IMR-90 (cell line): ENCODE data around the gene GRIK3. TPM values are rescaled to one million over a fixed set of nuclear protein-coding genes. Genes with fewer than 3 reads are reported as not detected.

ENCODE experiments used
- ATAC-seq: fragments of 200-7000 bp; cut with Tn5 transposase; 2 replicates; pipeline ENCODE4 v1.9.1; 2020; ENCODE audit warnings: low read depth, mild to moderate bottlenecking, moderate library complexity
- BruUV-seq: library from RNA; stranded (reverse); fragments of 400-500 nt; replicated peaks from 2 replicates; lab custom pipeline; 2021; lab: Mats Ljungman, UMichigan
- CTCF ChIA-PET: fragments of 300-600 bp; formaldehyde crosslinking; extraction: SDS; loops from one replicate; lab custom pipeline; 2021; ENCODE audit warnings: antibody characterized with exemption; lab: Yijun Ruan, JAX
- POLR2A ChIA-PET: fragments of 300-600 bp; sonication (Branson Sonifier 250); formaldehyde crosslinking; loops from one replicate; lab custom pipeline; 2022; ENCODE audit warnings: antibody characterized with exemption; ENCODE audit not compliant: unreplicated experiment; lab: Charles Lee
- DNase-seq: peaks from one replicate; pipeline ENCODE4 v3.0.0; 2013
- H2AFZ ChIP-seq: replicated peaks from 2 replicates; pipeline ENCODE3; 2013; ENCODE audit warnings: low read length, mild to moderate bottlenecking; ENCODE audit not compliant: poor library complexity
- H2AK5ac ChIP-seq: 2 replicates; pipeline ENCODE4 v1.6.1; 2013; ENCODE audit warnings: low read depth, low read length, inconsistent platforms
- H2AK9ac ChIP-seq: replicated peaks from 2 replicates; pipeline ENCODE3; 2013; ENCODE audit warnings: mild to moderate bottlenecking, low read depth, low read length, moderate library complexity; ENCODE audit not compliant: poor library complexity
- H2BK120ac ChIP-seq: 2 replicates; pipeline ENCODE4 v1.6.1; 2013; ENCODE audit warnings: low read depth, low read length, inconsistent platforms
- H2BK15ac ChIP-seq: 3 replicates; pipeline ENCODE4 v1.6.1; 2013; ENCODE audit warnings: low read depth, low read length, inconsistent platforms
- H2BK20ac ChIP-seq: 2 replicates; pipeline ENCODE4 v1.6.1; 2013; ENCODE audit warnings: low read depth, mild to moderate bottlenecking, inconsistent platforms, low read length, moderate library complexity
- H2BK5ac ChIP-seq: 2 replicates; pipeline ENCODE4 v1.6.1; 2013; ENCODE audit warnings: mild to moderate bottlenecking, low read depth, low read length, inconsistent platforms; ENCODE audit not compliant: poor library complexity, severe bottlenecking
- H3K14ac ChIP-seq: replicated peaks from 2 replicates; pipeline ENCODE4 v1.6.1; 2013; ENCODE audit warnings: low read depth, low read length, inconsistent platforms
- H3K18ac ChIP-seq: 2 replicates; pipeline ENCODE4 v1.6.1; 2013; ENCODE audit warnings: low read depth, low read length, control low read depth
- H3K23ac ChIP-seq: 2 replicates; pipeline ENCODE4 v1.6.1; 2013; ENCODE audit warnings: low read depth, low read length, inconsistent platforms
- H3K27ac ChIP-seq: 2 replicates; pipeline ENCODE4 v1.5.1; 2013; ENCODE audit warnings: mild to moderate bottlenecking, control low read depth, low read length; ENCODE audit not compliant: insufficient read depth
- H3K27me3 ChIP-seq: 2 replicates; pipeline ENCODE4 v1.6.1; 2013; ENCODE audit warnings: low read length; ENCODE audit not compliant: control insufficient read depth, insufficient read depth
- H3K36me3 ChIP-seq: 2 replicates; pipeline ENCODE4 v1.6.1; 2013; ENCODE audit warnings: low read length, mixed read lengths; ENCODE audit not compliant: control insufficient read depth, insufficient read depth
- H3K4ac ChIP-seq: 2 replicates; pipeline ENCODE4 v1.6.1; 2013; ENCODE audit warnings: low read depth, low read length, inconsistent platforms
- H3K4me1 ChIP-seq: 2 replicates; pipeline ENCODE4 v1.6.1; 2013; ENCODE audit warnings: low read length, mixed read lengths; ENCODE audit not compliant: control insufficient read depth, insufficient read depth
- H3K4me2 ChIP-seq: 2 replicates; pipeline ENCODE4 v1.6.1; 2013; ENCODE audit warnings: low read depth, mild to moderate bottlenecking, control low read depth, low read length, moderate library complexity
- H3K4me3 ChIP-seq: 2 replicates; pipeline ENCODE4 v1.5.1; 2013; ENCODE audit warnings: low read depth, mild to moderate bottlenecking, control low read depth, low read length, moderate library complexity; ENCODE audit not compliant: insufficient read depth
- H3K56ac ChIP-seq: 2 replicates; pipeline ENCODE4 v1.6.1; 2013; ENCODE audit warnings: low read length, inconsistent platforms; ENCODE audit not compliant: insufficient read depth; ENCODE audit errors: extremely low read depth
- H3K79me1 ChIP-seq, 2 experiments: 2 replicates each; pipeline ENCODE4 v1.6.1; 2013; ENCODE audit warnings: low read length in 2 of 2, inconsistent platforms in 1 of 2, low read depth in 1 of 2
- H3K9ac ChIP-seq: 2 replicates; pipeline ENCODE4 v1.6.1; 2013; ENCODE audit warnings: low read depth, low read length, control low read depth
- H3K9me1 ChIP-seq: 2 replicates; pipeline ENCODE4 v1.6.1; 2013; ENCODE audit warnings: low read length, inconsistent platforms; ENCODE audit not compliant: insufficient read depth
- H3K9me3 ChIP-seq: 2 replicates; pipeline ENCODE4 v1.6.1; 2013; ENCODE audit warnings: low read length; ENCODE audit not compliant: control insufficient read depth, insufficient read depth
- H4K20me1 ChIP-seq: 2 replicates; pipeline ENCODE4 v1.6.1; 2013; ENCODE audit warnings: low read length, inconsistent platforms; ENCODE audit not compliant: insufficient read depth
- H4K5ac ChIP-seq: 2 replicates; pipeline ENCODE4 v1.6.1; 2013; ENCODE audit warnings: mild to moderate bottlenecking, low read depth, low read length, control low read depth
- H4K8ac ChIP-seq, 2 experiments: 2 replicates each; pipeline ENCODE4 v1.6.1; 2013; ENCODE audit warnings: low read depth in 2 of 2, low read length in 2 of 2, control low read depth in 1 of 2, inconsistent platforms in 1 of 2
- H4K91ac ChIP-seq: 2 replicates; pipeline ENCODE4 v1.6.1; 2013; ENCODE audit warnings: low read depth, low read length, inconsistent platforms; ENCODE audit not compliant: insufficient read depth
- BHLHE40 ChIP-seq: fragments of 150-350 bp; IDR thresholded peaks from 2 replicates; pipeline ENCODE4 v1.6.1; 2016; ENCODE audit warnings: mild to moderate bottlenecking, low read depth, low read length
- CEBPB ChIP-seq: IDR thresholded peaks from 2 replicates; pipeline ENCODE4 v1.6.1; 2012; ENCODE audit warnings: low read depth, low read length, improper control_type of control experiment
- CHD1 ChIP-seq: IDR thresholded peaks from 2 replicates; pipeline ENCODE4 v1.6.1; 2012; ENCODE audit warnings: low read depth, low read length, improper control_type of control experiment
- FOS ChIP-seq: fragments of 150-350 bp; IDR thresholded peaks from 2 replicates; pipeline ENCODE4 v1.6.1; 2016; ENCODE audit warnings: low read depth, low read length
- MAFK ChIP-seq: IDR thresholded peaks from 2 replicates; pipeline ENCODE4 v1.6.1; 2012; ENCODE audit warnings: low read depth, low read length, improper control_type of control experiment
- MAZ ChIP-seq: IDR thresholded peaks from 2 replicates; pipeline ENCODE4 v1.6.1; 2012; ENCODE audit warnings: low read depth, mild to moderate bottlenecking, low read length, improper control_type of control experiment, moderate library complexity, borderline replicate concordance
- MXI1 ChIP-seq: IDR thresholded peaks from 2 replicates; pipeline ENCODE4 v1.6.1; 2012; ENCODE audit warnings: low read depth, mild to moderate bottlenecking, low read length, moderate library complexity, borderline replicate concordance
- NFE2L2 ChIP-seq: fragments of 150-350 bp; IDR thresholded peaks from 2 replicates; pipeline ENCODE4 v1.6.1; 2016; ENCODE audit warnings: low read depth, mild to moderate bottlenecking, low read length
- POLR2A ChIP-seq: IDR thresholded peaks from 2 replicates; pipeline ENCODE4 v1.6.1; 2012; ENCODE audit warnings: mild to moderate bottlenecking, low read depth, low read length
- RAD21 ChIP-seq: IDR thresholded peaks from 2 replicates; pipeline ENCODE4 v1.6.1; 2012; ENCODE audit warnings: low read length, improper control_type of control experiment
- RCOR1 ChIP-seq: IDR thresholded peaks from 2 replicates; pipeline ENCODE4 v1.6.1; 2012; ENCODE audit warnings: mild to moderate bottlenecking, low read length, improper control_type of control experiment; ENCODE audit not compliant: insufficient replicate concordance
- RFX5 ChIP-seq: IDR thresholded peaks from 2 replicates; pipeline ENCODE4 v1.8.0; 2012; ENCODE audit warnings: low read depth, mild to moderate bottlenecking, low read length, moderate library complexity
- SMC3 ChIP-seq: fragments of 150-350 bp; IDR thresholded peaks from 2 replicates; pipeline ENCODE4 v1.6.1; 2016; ENCODE audit warnings: low read depth, mild to moderate bottlenecking, antibody characterized with exemption, low read length, moderate library complexity
- WGBS, 2 experiments: methylation state at CpG; one replicate each; pipeline versions ENCODE4 v1.1.5 to v1.1.7; 2013; ENCODE audit warnings: missing lambda C conversion rate in 2 of 2; ENCODE audit not compliant: insufficient read length in 1 of 2; ENCODE audit errors: extremely low coverage in 2 of 2; 5-methylcytosine and 5-hydroxymethylcytosine counted together
- dilution Hi-C: fragments of 300-500 bp; cut with HindIII; formaldehyde crosslinking; loops from one replicate; pipeline ENCODE4 v1.14.3; 2018; ENCODE audit warnings: low sequenced_read_pairs; ENCODE audit not compliant: unreplicated experiment
- in situ Hi-C: fragments of 300-500 bp; cut with MboI; formaldehyde crosslinking; loops from 3 replicates; pipeline ENCODE4 v1.14.3; 2019; ENCODE audit warnings: low sequenced_read_pairs, inconsistent platforms, mixed read lengths
- intact Hi-C: fragments of 100-400 bp; cut with micrococcal nuclease; formaldehyde crosslinking; loops from 2 replicates; pipeline ENCODE4 v1.10.0; 2022
- polyA plus RNA-seq, 3 experiments: library from polyadenylated mRNA; depleted of rRNA; stranded (reverse); fragments of >200 nt; gene quantifications; 2 replicates each; pipeline ENCODE4 v1.2.3, GENCODE V29; 2012; ENCODE audit warnings: low replicate concordance in 1 of 3
- total RNA-seq: library from RNA; depleted of rRNA; stranded (reverse); fragments of >200 nt; gene quantifications from 2 replicates; pipeline ENCODE4 v1.2.3, GENCODE V29; 2012
- TF ChIP-seq, protein P1 (sequence below): conservative IDR thresholded peaks from 2 replicates; pipeline ENCODE4 v1.5.1; 2012; ENCODE audit warnings: mild to moderate bottlenecking, low read depth, low read length, improper control_type of control experiment
- TF ChIP-seq, protein P2 (sequence below): fragments of 150-350 bp; IDR thresholded peaks from 2 replicates; pipeline ENCODE4 v1.6.1; 2016; ENCODE audit warnings: low read depth, mild to moderate bottlenecking, low read length, moderate library complexity, borderline replicate concordance
- TF ChIP-seq, protein P3 (sequence below): fragments of 150-350 bp; IDR thresholded peaks from 2 replicates; pipeline ENCODE4 v1.6.1; 2017; ENCODE audit warnings: mild to moderate bottlenecking, antibody characterized with exemption, low read length, low read depth

The GRIK3 gene
- total and polyA plus RNA-seq, 2 of the 4 experiments (the other 2 are of a cell fraction) = not detected

DNA sequence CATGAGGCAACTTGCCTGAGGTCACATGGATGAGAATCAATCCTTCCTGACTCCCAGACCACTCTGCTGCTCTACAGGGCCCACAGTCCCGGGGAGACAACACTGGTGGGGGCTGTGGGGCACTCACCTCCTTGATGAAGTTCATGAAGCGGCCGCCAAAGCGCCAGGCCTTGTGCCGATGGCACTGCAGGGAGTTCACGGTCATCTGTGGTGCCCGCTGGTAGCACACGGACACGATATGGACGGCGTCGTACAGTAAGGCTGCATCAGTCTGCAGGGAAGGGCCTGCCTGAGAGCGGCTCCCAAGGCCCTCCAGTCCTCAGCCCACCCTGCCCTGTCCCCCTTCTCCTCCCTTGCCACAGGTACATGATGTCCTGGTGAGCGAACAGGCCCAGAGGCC, 175.3 kb downstream of the GRIK3 start:
- intact Hi-C loops = no loop called here
- Histone ChIP-seq H2AFZ (no peak overlapping the region), H3K56ac (no peak overlapping the region), H4K20me1 (no peaks in the 10 kb centered on the region), H4K5ac (no peak overlapping the region), H3K23ac (no peak overlapping the region), H2AK9ac (no peak overlapping the region), H3K9me3 (no peaks in the 10 kb centered on the region), H3K36me3 (no peaks in the 10 kb centered on the region), H2BK20ac (no peak overlapping the region), H3K9ac (no peak overlapping the region), H3K4me2 (no peak overlapping the region), H3K4ac (no peak overlapping the region), H4K91ac (no peak overlapping the region), H2BK5ac (no peak overlapping the region), H3K18ac (no peak overlapping the region), H2AK5ac (no peak overlapping the region), H3K27me3 (no peaks in the 10 kb centered on the region), H2BK15ac (no peak overlapping the region), H4K8ac (no peak overlapping the region), H2BK120ac (no peak overlapping the region), H3K14ac (no peak overlapping the region), H3K79me1 (no peaks in the 10 kb centered on the region), H3K4me1 (no peaks in the 10 kb centered on the region), H3K4me3 (no peak overlapping the region), H3K9me1 (no peaks in the 10 kb centered on the region), H3K27ac (no peak overlapping the region)
- no peak for DNase-seq
- 0% methylated on average over 1 of the region's 14 CpGs; no CpG with 5 or more reads in 1 of the 2 experiments for WGBS, 2 experiments
- in situ Hi-C loops = no loop called here
- BruUV-seq = no TSS peak
- TF ChIP-seq RCOR1 (no peak), SMC3 (no peak), MAFK (no peak), FOS (no peak), MAZ (no peak), NFE2L2 (no peak), RAD21 (no peak), BHLHE40 (no peak), POLR2A (no peak), CEBPB (no peak), RFX5 (no peak), MXI1 (no peak), CHD1 (no peak)
- TF ChIP-seq, protein P1, sequence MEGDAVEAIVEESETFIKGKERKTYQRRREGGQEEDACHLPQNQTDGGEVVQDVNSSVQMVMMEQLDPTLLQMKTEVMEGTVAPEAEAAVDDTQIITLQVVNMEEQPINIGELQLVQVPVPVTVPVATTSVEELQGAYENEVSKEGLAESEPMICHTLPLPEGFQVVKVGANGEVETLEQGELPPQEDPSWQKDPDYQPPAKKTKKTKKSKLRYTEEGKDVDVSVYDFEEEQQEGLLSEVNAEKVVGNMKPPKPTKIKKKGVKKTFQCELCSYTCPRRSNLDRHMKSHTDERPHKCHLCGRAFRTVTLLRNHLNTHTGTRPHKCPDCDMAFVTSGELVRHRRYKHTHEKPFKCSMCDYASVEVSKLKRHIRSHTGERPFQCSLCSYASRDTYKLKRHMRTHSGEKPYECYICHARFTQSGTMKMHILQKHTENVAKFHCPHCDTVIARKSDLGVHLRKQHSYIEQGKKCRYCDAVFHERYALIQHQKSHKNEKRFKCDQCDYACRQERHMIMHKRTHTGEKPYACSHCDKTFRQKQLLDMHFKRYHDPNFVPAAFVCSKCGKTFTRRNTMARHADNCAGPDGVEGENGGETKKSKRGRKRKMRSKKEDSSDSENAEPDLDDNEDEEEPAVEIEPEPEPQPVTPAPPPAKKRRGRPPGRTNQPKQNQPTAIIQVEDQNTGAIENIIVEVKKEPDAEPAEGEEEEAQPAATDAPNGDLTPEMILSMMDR = no peak
- TF ChIP-seq, protein P2, sequence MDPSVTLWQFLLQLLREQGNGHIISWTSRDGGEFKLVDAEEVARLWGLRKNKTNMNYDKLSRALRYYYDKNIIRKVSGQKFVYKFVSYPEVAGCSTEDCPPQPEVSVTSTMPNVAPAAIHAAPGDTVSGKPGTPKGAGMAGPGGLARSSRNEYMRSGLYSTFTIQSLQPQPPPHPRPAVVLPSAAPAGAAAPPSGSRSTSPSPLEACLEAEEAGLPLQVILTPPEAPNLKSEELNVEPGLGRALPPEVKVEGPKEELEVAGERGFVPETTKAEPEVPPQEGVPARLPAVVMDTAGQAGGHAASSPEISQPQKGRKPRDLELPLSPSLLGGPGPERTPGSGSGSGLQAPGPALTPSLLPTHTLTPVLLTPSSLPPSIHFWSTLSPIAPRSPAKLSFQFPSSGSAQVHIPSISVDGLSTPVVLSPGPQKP = no peak
- TF ChIP-seq, protein P3, sequence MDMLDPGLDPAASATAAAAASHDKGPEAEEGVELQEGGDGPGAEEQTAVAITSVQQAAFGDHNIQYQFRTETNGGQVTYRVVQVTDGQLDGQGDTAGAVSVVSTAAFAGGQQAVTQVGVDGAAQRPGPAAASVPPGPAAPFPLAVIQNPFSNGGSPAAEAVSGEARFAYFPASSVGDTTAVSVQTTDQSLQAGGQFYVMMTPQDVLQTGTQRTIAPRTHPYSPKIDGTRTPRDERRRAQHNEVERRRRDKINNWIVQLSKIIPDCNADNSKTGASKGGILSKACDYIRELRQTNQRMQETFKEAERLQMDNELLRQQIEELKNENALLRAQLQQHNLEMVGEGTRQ = no peak
- POLR2A ChIA-PET = no interaction called here
- no peak for ATAC-seq
- CTCF ChIA-PET = no interaction called here
- dilution Hi-C loops = no loop called here
